GM21515 (cell line): Measurements from ENCODE around the gene PKP4.
"Not testable (repeated sequence)": the region's sequence is repeated elsewhere in the genome, so short reads cannot be mapped to it uniquely, and the experiment has no call there.

ENCODE experiments used
- ATAC-seq: cut with Tn5 transposase; IDR thresholded peaks from one replicate; pipeline ENCODE4 v1.9.1; 2021; ENCODE audit not compliant: unreplicated experiment

PKP4 gene

DNA sequence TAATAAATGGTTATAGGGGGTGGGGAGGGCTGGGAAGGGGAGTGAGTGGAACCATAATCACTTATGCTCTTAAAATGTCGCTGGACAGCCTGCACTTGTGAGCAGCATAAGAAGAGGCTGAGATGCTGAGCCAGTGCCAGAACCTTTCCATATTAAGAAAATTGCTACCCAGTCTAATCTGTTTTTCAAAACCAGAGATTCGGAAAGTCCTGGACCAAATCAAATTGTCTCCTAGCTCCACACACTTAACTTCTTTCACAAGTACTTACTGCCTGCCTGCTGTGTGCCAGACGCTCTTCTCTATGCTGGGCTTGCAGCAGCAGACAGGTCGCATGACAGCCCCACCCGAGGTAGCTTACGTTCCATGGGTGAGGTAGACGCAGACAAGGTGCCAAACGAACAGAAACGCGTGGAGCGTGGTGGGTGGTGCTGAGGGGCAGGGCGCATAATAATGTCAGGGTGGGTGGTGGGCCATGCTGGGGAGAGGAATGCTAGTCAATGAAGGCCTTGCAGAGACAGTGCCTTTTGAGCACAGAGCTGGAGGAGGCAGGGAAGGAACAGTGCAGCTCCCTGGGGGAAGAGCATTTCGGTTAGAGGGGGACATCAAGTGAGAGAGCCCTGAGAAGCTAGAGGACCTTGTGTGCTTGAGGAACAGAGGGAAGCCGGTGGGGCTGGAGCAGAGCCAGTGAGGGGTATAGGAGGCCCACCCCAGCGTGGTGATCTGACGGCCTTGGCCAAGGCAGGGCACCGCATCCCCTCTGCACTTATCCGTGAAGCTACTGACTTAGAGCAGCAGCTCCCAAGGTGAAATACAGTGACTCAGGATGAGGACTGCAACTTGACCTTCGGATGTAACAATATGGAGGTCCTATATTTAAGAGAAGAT lies 214.9 kb downstream of the PKP4 start:
- ATAC-seq, result no peak

DNA sequence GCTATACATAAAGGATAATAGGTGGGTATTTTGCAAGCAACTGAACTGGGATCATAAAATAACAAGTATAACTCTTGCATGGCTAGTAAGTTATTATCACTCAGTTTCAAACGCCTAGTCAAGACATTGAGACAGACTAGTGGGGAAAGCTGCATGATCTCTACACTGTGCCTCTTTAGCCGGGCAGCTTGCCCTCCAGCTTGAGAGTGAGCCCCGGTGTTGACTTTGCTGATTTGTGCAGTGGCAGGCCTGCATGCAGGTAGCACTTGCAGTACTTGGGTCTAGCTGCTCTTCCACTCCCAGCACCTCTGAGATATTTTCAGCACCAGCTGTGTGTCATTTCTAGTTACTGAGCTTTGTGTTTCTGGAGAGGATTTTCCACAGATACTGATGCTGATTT lies 219.5 kb downstream of the PKP4 start:
- ATAC-seq, result no peak

DNA sequence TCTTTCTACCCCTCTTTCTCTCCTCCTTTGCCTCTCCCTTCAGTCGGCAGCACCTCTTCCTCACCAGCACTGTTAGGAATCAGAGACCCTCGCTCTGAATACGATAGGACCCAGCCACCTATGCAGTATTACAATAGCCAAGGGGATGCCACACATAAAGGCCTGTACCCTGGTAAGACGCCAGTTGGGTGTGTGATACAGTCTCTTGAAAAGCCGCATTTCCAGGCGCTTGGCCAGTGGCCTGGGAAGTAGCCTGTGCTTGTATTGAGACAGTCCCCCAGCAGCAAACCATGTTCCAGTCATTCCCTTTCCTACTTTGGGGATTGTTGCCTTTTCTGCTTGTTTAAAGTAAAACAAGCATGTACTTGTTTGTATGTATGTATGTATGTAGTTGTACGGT lies 219.9 kb downstream of the PKP4 start:
- ATAC-seq, result no peak

DNA sequence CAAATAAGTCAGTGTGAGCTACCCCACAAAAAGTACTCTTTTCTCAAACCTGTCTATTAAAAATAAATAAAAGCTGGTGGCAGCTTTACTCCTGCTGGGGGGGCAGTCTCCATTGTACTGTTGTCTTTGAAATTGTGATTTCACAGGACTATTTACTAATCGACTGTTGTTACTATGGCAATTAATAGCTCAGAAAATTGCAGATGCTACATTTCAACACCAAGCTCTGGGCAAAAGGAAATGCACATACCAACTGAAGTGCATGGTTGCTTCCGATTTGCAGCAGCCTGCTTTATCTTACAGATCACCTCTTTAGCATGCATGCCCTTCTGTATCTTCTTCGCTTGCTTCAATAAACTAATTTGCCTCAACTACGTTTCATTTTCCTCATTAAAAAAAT lies 220.8 kb downstream of the PKP4 start:
- no peak for ATAC-seq

DNA sequence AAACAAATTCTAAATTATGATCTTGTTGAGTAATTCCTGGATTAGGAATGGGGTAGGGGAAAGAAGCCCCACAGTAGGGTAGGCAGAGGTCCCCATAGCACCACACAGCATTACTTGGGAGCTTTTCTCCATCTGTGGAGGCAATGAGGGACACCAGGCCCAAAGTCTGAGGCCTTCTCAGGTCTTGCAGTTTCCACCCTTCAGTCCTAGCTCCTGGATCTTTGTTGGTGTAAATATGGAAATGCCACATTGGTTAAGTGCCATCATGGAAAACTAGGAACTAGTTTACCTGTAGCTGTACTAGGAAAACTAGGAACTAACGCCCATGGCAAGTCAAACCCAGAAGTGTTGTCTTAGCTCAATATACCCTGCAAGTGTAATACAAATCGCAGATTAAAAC lies 225.1 kb downstream of the PKP4 start:
- ATAC-seq, result no peak

GRCh38 chr2:158685646-158686045 lies 228.9 kb downstream of the PKP4 start:
- ATAC-seq, result no peak

DNA sequence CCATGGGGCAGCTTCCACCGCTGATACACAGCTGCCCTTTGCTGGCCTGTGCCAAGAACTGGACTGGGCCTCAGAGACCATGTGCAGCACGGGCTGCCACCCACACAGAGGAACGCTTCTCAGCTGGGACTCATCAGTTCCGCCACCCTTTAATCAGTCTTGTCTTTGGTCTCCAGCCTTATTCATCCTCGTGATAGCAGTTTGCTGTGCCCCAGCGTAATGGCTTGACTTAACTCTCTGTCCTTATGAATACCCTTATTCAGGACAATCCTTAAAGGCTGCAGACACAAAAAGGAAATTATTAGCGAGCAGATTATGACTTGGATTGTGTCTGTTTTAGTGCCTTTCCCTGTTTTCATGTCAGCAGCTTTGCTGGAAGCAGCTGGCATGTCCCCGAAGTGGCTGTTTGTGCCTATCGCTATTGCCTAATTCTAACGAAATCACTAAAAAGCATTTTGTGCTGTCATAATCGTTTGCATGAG lies 229.5 kb downstream of the PKP4 start:
- no peak for ATAC-seq

DNA sequence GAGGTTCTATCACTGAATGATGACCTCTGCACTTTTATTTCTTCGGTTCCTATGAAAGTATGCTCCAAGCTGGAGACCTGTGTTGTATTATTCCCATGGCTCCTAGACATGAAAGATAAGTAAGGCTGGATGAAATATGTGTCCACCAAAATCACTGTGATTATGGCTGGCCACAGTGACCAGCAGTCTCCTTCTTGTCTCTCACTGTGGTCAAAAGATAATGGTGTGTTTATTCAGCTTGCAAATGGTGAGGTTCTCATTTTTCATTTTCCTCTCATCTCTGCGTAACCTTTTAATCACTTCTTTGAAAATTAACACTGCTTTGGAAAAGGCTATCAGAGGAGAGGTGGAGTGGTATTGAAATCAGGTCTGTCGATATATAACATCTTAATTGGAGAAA lies 230.6 kb downstream of the PKP4 start:
- ATAC-seq, result no peak

GRCh38 chr2:158688721-158689120 lies 232.0 kb downstream of the PKP4 start:
- no peak for ATAC-seq

DNA sequence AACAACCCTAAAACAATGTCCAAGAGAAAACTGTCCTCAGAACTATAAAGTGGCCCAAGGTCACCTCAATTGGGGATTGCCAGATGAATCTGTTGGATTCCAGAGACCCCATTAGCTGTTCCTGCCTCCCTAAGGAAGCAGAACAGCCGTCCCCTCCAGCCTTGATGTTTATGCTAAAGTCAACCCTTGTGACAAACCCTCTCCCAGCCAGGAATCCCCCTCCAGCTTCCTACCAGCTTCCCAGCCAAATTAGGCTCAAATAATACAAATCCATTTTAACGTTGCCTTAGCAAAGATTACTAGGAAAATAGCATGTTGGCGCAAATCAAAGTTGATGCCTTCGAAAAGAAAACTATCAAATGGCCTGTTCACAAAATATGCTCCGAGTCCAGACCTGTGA lies 232.6 kb downstream of the PKP4 start:
- ATAC-seq, result no peak

- ATAC-seq, result no peak
Observed at GRCh38 chr2:158690823-158691222, 234.1 kb downstream of the PKP4 start.

GRCh38 chr2:158691619-158692018 lies 234.9 kb downstream of the PKP4 start:
- ATAC-seq, result no peak

DNA sequence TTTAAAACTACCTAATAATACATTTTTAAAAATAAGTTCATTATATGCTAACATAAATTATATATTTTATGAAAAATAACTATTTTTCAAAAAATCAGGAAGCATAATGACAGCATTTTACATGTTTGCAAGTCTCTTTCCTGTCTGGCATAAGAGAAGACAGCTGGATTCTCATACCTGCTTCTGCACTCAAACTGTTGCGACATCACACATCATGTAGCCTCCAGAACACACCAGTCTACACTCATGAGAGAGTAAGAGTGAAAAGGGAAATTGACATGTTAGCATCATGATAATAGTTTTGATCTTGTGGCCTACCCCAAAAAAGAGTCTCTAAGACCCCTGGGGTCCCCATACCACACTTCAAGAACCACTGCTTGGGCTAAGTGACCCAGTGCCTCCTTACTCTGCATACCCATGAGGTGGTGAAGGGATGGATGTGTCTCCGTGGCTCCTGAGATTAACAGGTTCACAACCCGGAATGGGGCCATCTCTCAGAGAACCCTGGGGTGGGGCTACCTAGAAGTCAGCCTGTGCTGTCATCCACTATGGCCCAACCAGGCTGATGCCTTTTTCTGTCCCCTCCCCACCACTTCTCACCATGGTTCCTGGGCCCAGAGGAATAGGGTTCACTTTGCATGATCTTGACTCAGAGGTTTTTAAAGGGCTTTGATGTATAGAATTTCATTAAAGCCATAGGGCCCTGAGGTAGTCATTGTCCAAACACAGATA lies 235.8 kb downstream of the PKP4 start:
- no peak for ATAC-seq

DNA sequence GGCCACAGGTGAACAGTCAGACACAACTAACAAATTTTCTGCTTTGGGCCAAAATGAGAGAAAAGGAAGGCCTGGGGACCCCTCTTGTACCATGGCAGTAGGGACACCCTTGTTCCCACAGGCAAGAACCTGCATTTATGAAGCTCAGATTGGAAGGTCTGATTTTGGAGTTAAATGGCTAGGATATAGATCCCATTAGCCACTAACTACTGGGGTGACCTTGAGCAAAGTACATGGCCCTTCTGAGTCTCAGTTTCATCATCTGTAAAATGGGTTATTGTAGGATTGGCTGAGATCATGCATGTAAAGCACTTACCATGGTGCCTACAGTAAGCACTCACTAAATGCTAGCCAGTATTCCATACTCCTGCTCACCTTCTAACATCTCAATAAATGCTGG lies 236.7 kb downstream of the PKP4 start:
- no peak for ATAC-seq

GRCh38 chr2:158695305-158695704 lies 238.6 kb downstream of the PKP4 start:
- ATAC-seq, result no peak

DNA sequence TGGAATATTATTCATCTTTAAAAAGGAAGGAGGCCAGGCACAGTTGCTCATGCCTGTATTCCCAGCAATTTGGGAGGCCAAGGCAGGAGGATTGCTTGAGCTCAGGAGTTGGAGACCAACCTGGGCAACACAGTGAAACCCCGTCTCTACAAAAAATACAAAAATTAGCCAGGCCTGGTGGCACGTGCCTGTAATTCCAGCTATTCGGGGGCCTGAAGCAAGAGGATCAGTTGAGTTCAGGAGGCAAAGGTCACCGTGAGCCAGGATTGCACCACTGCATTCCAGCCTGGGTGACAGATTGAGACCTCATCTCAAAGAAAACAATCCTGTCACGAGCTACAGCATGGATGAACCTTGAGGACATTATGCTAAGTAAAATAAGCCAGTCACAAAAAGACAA lies 239.0 kb downstream of the PKP4 start:
- ATAC-seq, result not testable (repeated sequence)

DNA sequence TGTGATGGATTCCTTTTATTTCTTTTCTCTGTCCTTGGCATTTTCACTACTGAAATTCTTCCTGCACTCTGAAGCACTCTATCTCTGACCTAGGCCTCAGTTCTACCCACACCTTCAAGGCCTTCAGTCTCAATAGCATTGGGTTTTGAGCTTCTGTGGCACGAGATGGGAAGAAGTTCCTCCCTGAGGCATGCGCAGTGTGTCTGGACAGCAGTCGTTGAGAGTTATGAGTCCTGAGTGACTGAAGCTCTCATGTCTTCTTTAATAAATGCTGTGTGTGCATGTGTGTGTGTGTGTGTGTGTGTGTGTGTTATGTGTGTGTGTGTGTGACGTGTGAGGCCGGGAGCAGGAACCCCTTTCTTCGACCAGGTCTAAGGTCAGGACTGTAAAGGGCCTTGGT lies 242.6 kb downstream of the PKP4 start:
- ATAC-seq, result no peak

DNA sequence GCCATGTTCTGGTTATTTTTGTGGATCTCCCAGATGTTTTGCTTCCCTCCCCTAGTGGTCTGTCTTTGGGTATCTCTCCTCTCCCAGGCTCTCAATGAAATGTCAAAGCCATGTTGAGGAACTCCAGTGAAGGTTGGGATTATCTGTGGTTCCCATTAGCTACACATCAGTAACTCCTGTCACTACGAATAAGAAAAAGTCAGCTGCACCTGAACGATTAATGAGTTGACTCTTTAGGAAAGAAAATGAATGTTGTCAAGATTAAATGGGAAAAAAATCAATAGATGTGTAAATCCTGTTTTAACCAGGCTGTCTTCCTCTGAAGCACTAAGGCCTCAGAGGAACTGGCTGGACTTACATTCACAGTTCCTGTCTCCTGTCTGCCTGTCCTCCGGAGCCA lies 244.3 kb downstream of the PKP4 start:
- no peak for ATAC-seq

DNA sequence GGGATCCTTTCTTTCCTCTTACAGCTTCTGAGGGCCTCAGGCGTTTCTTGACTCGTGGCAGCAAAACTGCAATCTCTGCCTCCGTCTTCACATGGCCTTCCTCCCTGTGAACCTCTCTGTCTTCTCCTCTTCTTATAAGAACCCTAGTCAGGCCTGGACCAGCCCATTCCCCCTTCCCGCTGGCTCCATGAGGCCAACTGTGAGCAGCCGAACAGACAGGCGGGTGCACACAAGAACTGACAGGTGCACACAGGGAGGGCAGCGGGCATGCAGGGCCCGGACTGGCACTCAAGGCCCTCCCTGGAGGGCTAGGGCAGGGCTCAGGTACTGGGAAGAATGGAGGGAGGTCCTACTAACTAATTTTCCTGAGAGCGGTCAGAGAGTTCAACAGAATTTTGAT lies 246.0 kb downstream of the PKP4 start:
- no peak for ATAC-seq

- not testable (repeated sequence) for ATAC-seq
Observed at GRCh38 chr2:158704724-158705465, 248.1 kb downstream of the PKP4 start.

- ATAC-seq, result no peak
Observed at GRCh38 chr2:158712791-158713522, 256.2 kb downstream of the PKP4 start.
